Measurements from ENCODE around the gene KIAA0232. TPM values are rescaled to one million over a fixed set of nuclear protein-coding genes. Genes with fewer than 3 reads are reported as not detected.

KIAA0232 gene
- total and polyA plus RNA-seq, 9 donors: 8.7 to 41.4 (median 38.5) TPM

DNA sequence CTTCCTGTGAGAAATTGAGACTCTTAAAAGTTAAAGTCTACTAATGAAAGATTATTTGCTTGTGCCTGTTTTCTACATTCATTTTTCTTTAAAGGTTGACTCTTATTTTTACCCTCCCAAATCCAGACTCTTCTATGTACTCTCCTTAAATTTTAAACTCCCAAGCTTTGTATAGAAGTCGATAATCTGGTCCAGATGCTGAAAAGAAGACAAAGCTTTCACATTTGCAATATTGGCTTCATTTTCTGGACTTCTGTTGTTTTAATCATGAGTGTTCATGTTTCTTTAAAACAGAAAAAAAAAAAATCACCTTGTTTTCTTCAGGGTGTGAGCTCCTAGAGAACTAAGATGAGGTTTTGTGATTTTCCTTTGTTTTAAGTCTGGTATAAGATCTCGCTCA is 73.9 kb downstream of the KIAA0232 start:
- no peak for DNase-seq
- intact Hi-C loops (cut with DNase I): no loop called here
- no peaks in the 10 kb centered on the region for H3K27me3 ChIP-seq
- H3K27ac ChIP-seq: peak overlapping the region in 1 of 2 donors; percentile 17
- WGBS, 3 donors: 67 to 71% (median 70%) methylated on average over 2 of the region's 2 CpGs
- peaks cover 14% of the 10 kb centered on the region for H3K4me1 ChIP-seq (ENCODE audit: insufficient read depth)
- no peak overlapping the region for H3K4me3 ChIP-seq
- no peaks in the 10 kb centered on the region for H3K36me3 ChIP-seq
- H3K9me3 ChIP-seq: no peaks in the 10 kb centered on the region
- TF ChIP-seq POLR2A (IDR thresholded peaks at IDR 0.05) (no peak), EP300 (IDR thresholded peaks at IDR 0.05) (no peak), CTCF (IDR thresholded peaks at IDR 0.05) (no peak)

GRCh38 chr4:6857009-6857882 is 74.7 kb downstream of the KIAA0232 start:
- TF ChIP-seq POLR2A (IDR thresholded peaks at IDR 0.05): no peak
- TF ChIP-seq EP300 (IDR thresholded peaks at IDR 0.05): no peak
- TF ChIP-seq CTCF (IDR thresholded peaks at IDR 0.05): no peak
- intact Hi-C loops (cut with DNase I): no loop called here
- peaks cover 14% of the 10 kb centered on the region for H3K4me1 ChIP-seq (ENCODE audit: insufficient read depth)
- WGBS, 3 donors: 54 to 57% (median 55%) methylated on average over 6 of the region's 6 CpGs
- H3K36me3 ChIP-seq: no peaks in the 10 kb centered on the region
- H3K9me3 ChIP-seq: no peaks in the 10 kb centered on the region
- no peak overlapping the region for H3K4me3 ChIP-seq
- DNase-seq: no peak
- H3K27me3 ChIP-seq: no peaks in the 10 kb centered on the region
- peak overlapping the region in 1 of 2 donors; percentile 55 for H3K27ac ChIP-seq

DNA sequence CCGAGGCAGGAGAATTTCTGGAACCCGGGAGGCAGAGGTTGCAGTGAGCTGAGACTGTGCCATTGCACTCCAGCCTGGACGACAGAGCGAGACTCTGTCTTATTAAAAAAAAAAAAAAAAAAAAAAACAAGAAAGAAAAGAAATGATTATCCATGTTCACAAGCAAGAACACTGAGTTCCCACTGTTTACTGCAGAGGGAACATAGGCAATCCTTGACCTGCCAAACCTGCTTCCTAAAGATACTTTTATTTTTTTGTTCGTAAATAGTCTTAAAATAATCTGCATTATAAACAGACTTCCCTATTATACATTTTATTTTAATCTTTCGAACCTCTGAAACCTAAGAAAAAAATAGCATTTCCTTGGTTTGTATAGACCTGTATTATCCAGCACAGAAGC is 76.5 kb downstream of the KIAA0232 start:
- H3K36me3 ChIP-seq: no peaks in the 10 kb centered on the region
- H3K27me3 ChIP-seq: no peaks in the 10 kb centered on the region
- WGBS, 3 donors: 43 to 45% (median 44%) methylated on average over 6 of the region's 6 CpGs

DNA sequence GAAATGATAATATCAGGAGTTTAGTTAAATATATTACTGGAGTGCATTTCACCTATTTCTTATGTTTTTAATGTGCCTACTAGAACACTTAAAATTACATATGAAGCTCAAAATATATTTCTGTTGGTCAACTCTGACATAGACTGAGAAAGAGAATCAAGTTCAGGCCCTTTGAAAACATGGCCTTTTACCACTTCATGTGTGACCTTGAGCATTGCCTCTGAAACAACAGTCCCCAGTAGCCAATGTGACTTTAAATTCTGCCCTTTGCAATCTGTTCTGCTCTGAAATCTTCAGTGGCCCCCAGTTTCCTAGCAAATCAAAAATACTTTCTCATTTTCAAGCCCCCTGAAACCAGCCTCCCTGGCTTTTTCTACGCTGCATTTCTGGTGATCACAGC is 77.0 kb downstream of the KIAA0232 start:
- H3K9me3 ChIP-seq: no peaks in the 10 kb centered on the region
- intact Hi-C loops (cut with DNase I): no loop called here
- H3K36me3 ChIP-seq: no peaks in the 10 kb centered on the region
- TF ChIP-seq CTCF (IDR thresholded peaks at IDR 0.05): no peak
- no peak for TF ChIP-seq POLR2A (IDR thresholded peaks at IDR 0.05)
- TF ChIP-seq EP300 (IDR thresholded peaks at IDR 0.05): no peak
- no peaks in the 10 kb centered on the region for H3K27me3 ChIP-seq
- DNase-seq: no peak
- H3K4me3 ChIP-seq: no peak overlapping the region
- H3K27ac ChIP-seq: no peak overlapping the region
- H3K4me1 ChIP-seq (ENCODE audit: insufficient read depth): peaks cover 12% of the 10 kb centered on the region
- 82 to 95% (median 86%) methylated on average over 1 of the region's 1 CpG for WGBS, 3 donors

More for the DNA sequence above, 76.5 kb downstream of the KIAA0232 start:
- Histone ChIP-seq H3K4me3 (no peak overlapping the region), H3K4me1 (ENCODE audit: insufficient read depth) (peaks cover 14% of the 10 kb centered on the region), H3K27ac (no peak overlapping the region), H3K9me3 (no peaks in the 10 kb centered on the region)
- intact Hi-C loops (cut with DNase I): no loop called here
- no peak for TF ChIP-seq POLR2A (IDR thresholded peaks at IDR 0.05)
- no peak for TF ChIP-seq EP300 (IDR thresholded peaks at IDR 0.05)
- no peak for TF ChIP-seq CTCF (IDR thresholded peaks at IDR 0.05)
- DNase-seq: no peak
